Thoracic aorta (tissue), 2 donors: ENCODE data around the gene LIFR. TPM values are rescaled to one million over a fixed set of nuclear protein-coding genes. Genes with fewer than 3 reads are reported as not detected.
A peak's percentile ranks its signal among the peaks of the same experiment; 100 is the strongest.

Source experiments
- ATAC-seq: fragments of 150-250 bp; one replicate; pipeline ENCODE4 v1.8.0; 2017; ENCODE audit warnings: low read depth; ENCODE audit not compliant: insufficient number of reproducible peaks, low FRiP score
- DNase-seq: peaks from one replicate; pipeline ENCODE4 v3.0.0-alpha.2; 2020; ENCODE audit warnings: low spot score
- H3K27ac ChIP-seq, 2 donors: fragments of 200-600 bp; sonication (generic); 1 replicate in 1 of 2; 2 replicates in 1 of 2; pipeline ENCODE4 v1.5.1; 2016; ENCODE audit warnings: mild to moderate bottlenecking in 2 of 2, moderate library complexity in 2 of 2
- H3K27me3 ChIP-seq: fragments of 200-600 bp; sonication (generic); replicated peaks from 2 replicates; pipeline ENCODE4 v1.6.0; 2016; ENCODE audit warnings: mild to moderate bottlenecking; ENCODE audit not compliant: insufficient read depth
- H3K36me3 ChIP-seq: fragments of 200-600 bp; sonication (generic); one replicate; pipeline ENCODE4 v1.5.1; 2016
- H3K4me1 ChIP-seq, 2 donors: fragments of 200-600 bp; sonication (generic); 1 replicate in 1 of 2; 2 replicates in 1 of 2; pipeline versions ENCODE4 v1.5.1 to v1.6.0; 2016; ENCODE audit warnings: low read depth in 2 of 2, mild to moderate bottlenecking in 1 of 2; ENCODE audit not compliant: control insufficient read depth in 1 of 2
- H3K4me3 ChIP-seq: fragments of 200-600 bp; sonication (generic); 2 replicates; pipeline ENCODE4 v1.5.1; 2016; ENCODE audit warnings: mild to moderate bottlenecking
- H3K9me3 ChIP-seq: fragments of 200-600 bp; sonication (generic); 2 replicates; pipeline ENCODE4 v1.5.1; 2016
- CTCF ChIP-seq: fragments of 200-600 bp; sonication (generic); IDR thresholded peaks from one replicate; pipeline ENCODE4 v1.5.1; 2019; ENCODE audit warnings: antibody characterized with exemption
- total RNA-seq, 2 donors: library from RNA; depleted of rRNA; stranded (reverse); fragments of >200 nt; gene quantifications; one replicate each; pipeline versions ENCODE4 v1.1.0 to v1.2.3, GENCODE V29; 2016

Gene LIFR
- total RNA-seq, 2 donors from 2014 or later: 61.1 to 110 TPM

GRCh38 chr5:38426490-38426889, 130.0 kb downstream of the LIFR start:
- TF ChIP-seq CTCF: no peak
- Histone ChIP-seq H3K4me1 (no peaks in the 10 kb centered on the region), H3K27me3 (no peaks in the 10 kb centered on the region), H3K9me3 (no peaks in the 10 kb centered on the region), H3K27ac (no peak overlapping the region), H3K4me3 (no peak overlapping the region), H3K36me3 (no peaks in the 10 kb centered on the region)
- ATAC-seq: peak; percentile 18
- no peak for DNase-seq
